ENCODE results near the gene ANKRD18A. TPM values are rescaled to one million over a fixed set of nuclear protein-coding genes. Genes with fewer than 3 reads are reported as not detected.

Gene ANKRD18A
- total RNA-seq, 4 donors from 2014 or later = 1.8 TPM; not detected in 3

DNA sequence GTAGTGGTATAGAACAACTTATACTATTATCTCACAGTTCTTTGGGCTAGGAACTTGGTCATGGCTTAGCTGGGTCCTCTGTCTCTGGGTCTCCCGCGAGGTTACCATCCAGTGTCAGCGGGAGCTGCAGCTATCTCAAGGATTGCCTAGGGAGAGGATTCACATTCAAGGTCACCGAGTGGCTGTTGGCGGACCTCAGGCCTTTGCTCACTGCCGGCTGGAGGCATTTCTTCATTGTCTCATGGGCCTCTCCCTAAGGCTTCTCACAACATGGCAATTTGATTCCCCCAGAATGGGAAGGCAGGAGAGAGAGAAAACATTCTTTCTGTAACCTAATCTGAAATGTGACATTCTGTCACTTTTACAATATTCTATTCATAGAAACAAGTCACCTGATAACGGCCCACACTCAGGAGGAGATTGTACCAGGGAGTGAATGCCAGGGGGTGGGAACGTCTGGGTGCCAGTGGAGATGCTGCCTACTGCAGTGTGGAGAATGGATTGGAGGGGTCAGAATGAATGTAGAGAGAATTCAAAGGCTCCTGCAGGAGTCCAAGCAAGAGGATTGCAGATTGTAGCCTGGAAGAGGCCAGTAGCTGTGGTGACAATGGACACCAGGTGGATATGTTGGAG lies 29.5 kb upstream of the ANKRD18A start:
- Histone ChIP-seq H3K36me3 (no peaks in the 10 kb centered on the region), H3K27me3 (no peaks in the 10 kb centered on the region), H3K4me1 (no peaks in the 10 kb centered on the region), H3K4me3 (no peak overlapping the region), H3K27ac (no peak overlapping the region), H3K9me3 (no peaks in the 10 kb centered on the region)
- TF ChIP-seq, protein P1, sequence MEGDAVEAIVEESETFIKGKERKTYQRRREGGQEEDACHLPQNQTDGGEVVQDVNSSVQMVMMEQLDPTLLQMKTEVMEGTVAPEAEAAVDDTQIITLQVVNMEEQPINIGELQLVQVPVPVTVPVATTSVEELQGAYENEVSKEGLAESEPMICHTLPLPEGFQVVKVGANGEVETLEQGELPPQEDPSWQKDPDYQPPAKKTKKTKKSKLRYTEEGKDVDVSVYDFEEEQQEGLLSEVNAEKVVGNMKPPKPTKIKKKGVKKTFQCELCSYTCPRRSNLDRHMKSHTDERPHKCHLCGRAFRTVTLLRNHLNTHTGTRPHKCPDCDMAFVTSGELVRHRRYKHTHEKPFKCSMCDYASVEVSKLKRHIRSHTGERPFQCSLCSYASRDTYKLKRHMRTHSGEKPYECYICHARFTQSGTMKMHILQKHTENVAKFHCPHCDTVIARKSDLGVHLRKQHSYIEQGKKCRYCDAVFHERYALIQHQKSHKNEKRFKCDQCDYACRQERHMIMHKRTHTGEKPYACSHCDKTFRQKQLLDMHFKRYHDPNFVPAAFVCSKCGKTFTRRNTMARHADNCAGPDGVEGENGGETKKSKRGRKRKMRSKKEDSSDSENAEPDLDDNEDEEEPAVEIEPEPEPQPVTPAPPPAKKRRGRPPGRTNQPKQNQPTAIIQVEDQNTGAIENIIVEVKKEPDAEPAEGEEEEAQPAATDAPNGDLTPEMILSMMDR (IDR thresholded peaks at IDR 0.05) = no peak
- TF ChIP-seq POLR2A (IDR thresholded peaks at IDR 0.05) = no peak
- DNase-seq = no peak
- intact Hi-C loops (cut with DNase I; ENCODE audit: low total_unique reads) = no loop called here

DNA sequence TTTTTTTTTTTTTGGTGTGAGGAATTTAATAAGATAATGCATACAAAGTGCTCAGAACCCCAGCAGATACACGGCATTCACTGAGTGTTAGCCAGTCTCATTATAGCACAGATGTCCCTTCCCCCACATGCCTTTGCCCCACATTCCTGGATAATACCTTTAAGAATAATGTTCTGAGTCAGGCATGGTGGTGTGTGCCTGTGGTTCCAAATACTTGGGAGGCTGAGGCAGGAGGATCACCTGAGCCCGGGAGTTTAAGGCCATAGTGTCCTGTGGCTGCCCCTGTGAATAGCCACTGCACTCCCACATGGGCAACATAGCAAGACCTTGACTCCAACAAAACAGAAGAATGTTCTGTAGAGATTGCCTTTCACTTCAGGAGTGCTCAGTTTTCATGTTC lies 24.2 kb upstream of the ANKRD18A start:
- Histone ChIP-seq H3K27ac (no peak overlapping the region), H3K4me1 (no peaks in the 10 kb centered on the region), H3K36me3 (no peaks in the 10 kb centered on the region), H3K9me3 (no peaks in the 10 kb centered on the region), H3K27me3 (no peaks in the 10 kb centered on the region), H3K4me3 (no peak overlapping the region)
- intact Hi-C loops (cut with DNase I; ENCODE audit: low total_unique reads) = no loop called here
- TF ChIP-seq, protein P1 (IDR thresholded peaks at IDR 0.05) = no peak
- DNase-seq = no peak

DNA sequence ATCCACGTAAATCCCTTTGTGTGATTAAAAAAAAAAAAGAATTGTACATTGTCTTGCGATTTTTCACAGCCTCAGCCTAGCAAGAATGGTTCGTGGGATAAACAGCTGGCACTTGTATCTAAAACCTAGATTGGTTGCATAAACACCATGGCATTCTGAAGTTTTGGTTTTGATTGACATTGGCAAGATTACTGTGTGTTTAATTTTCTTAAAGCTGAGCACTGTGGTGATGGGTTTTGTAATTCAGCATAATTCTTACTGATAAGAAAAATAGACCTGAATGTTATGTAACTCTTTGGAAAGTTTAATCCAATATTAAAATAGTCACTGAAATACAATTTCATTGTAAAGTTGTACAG lies 23.4 kb upstream of the ANKRD18A start:
- Histone ChIP-seq H3K27ac (no peak overlapping the region), H3K4me3 (no peak overlapping the region), H3K9me3 (no peaks in the 10 kb centered on the region), H3K27me3 (no peaks in the 10 kb centered on the region), H3K36me3 (no peaks in the 10 kb centered on the region), H3K4me1 (no peaks in the 10 kb centered on the region)
- DNase-seq = no peak
- intact Hi-C loops (cut with DNase I; ENCODE audit: low total_unique reads) = no loop called here
- TF ChIP-seq, protein P1 (IDR thresholded peaks at IDR 0.05) = no peak
- no peak for TF ChIP-seq POLR2A (IDR thresholded peaks at IDR 0.05)

DNA sequence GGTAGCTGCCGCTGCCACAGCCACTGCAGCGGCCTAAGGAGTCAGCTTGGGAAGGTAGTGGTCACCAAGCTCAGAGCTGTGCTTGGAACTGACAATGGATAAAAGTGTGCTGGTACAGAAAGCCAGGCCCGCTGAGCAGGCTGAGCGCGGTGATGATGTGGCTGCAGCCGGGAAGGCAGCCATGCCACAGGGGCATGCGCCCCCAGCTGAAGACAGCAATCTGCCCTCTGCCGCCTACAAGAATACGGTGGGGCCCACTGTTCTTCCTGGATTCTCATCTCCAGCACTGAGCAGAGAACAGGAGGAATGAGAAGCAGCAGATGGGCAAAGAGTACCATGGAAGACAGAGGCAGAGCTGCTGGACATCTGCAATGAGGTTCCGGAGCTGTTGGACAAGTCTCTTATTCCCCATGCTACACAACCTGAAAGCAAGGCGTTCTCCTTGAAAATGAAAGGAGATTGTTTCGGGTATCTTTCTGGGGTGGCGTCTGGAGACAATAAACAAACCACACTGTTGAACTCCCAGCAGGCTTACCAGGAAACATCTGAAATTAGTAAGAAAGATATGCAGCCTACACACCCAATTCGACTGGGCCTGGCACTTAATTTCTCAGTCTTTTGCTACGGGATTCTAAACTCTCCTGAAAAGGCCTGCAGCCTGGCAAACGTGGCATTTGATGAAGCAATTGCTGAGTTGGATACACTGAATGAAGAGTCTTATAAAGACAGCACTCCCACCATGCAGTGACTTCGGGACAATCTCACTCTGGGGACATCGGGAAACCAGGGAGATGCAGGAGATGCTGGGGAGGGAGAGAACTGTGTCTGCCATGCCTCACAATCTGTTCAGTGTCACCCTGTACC lies 22.8 kb upstream of the ANKRD18A start:
- Histone ChIP-seq H3K4me3 (no peak overlapping the region), H3K36me3 (no peaks in the 10 kb centered on the region), H3K27ac (no peak overlapping the region), H3K9me3 (no peaks in the 10 kb centered on the region), H3K4me1 (no peaks in the 10 kb centered on the region), H3K27me3 (no peaks in the 10 kb centered on the region)
- intact Hi-C loops (cut with DNase I; ENCODE audit: low total_unique reads) = no loop called here
- DNase-seq = no peak
- TF ChIP-seq POLR2A (IDR thresholded peaks at IDR 0.05) = no peak
- TF ChIP-seq, protein P1 (IDR thresholded peaks at IDR 0.05) = no peak
